Measurements from ENCODE around the gene VASP. TPM values are rescaled to one million over a fixed set of nuclear protein-coding genes. Genes with fewer than 3 reads are reported as not detected.

The VASP gene
- total and polyA plus RNA-seq, 9 of the 15 experiments (the other 6 are each of a cell fraction or from before 2014, with no cell fraction given): 16.7 to 261 (median 112) TPM

DNA sequence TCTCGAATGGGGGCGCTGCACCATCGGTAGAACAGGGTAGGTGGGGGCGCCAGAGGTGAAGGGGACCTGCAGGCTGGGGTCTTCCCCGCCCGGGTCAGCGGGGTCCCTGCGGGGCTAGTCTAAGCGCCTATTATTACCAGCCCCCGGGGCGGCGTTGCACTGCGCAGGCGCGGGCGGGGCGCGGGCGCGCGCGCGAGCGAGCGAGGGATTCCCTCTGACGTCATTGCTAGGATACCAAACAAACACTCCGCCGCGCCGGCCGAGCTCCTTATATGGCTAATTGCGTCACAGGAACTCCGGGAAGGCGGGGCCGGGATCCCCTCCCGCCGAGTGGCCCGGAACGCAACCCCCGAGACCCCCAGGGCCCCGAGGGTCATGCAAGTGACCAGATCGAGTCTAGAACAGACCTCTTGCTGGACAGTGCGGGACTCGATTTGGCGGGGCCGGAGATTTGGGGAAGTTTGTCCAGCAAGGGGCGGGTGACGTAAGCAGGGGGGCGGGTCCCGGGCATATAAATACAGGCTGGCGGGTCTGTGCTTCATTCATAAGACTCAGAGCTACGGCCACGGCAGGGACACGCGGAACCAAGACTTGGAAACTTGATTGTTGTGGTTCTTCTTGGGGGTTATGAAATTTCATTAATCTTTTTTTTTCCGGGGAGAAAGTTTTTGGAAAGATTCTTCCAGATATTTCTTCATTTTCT lies 39.7 kb upstream of the VASP start, which contains the start of gene FOSB (continued):
- TF ChIP-seq DIDO1 (tag; IDR thresholded peaks at IDR 0.05; ENCODE audit: low read depth): no peak
- TF ChIP-seq SAFB2 (IDR thresholded peaks at IDR 0.05; ENCODE audit: borderline replicate concordance, low read depth, low read length, severe bottlenecking): no peak
- TF ChIP-seq ZNF75A (CRISPR knock-in tag; IDR thresholded peaks at IDR 0.05): no peak
- TF ChIP-seq SREBF2 (CRISPR knock-in tag; IDR thresholded peaks at IDR 0.05): no peak
- TF ChIP-seq ZNF146 (CRISPR knock-in tag; IDR thresholded peaks at IDR 0.05; ENCODE audit: unreplicated experiment): no peak
- no peak for TF ChIP-seq ZBTB43 (CRISPR knock-in tag; IDR thresholded peaks at IDR 0.05)
- TF ChIP-seq FOXP4 (CRISPR knock-in tag; IDR thresholded peaks at IDR 0.05; ENCODE audit: borderline replicate concordance): no peak
- TF ChIP-seq, protein P1, sequence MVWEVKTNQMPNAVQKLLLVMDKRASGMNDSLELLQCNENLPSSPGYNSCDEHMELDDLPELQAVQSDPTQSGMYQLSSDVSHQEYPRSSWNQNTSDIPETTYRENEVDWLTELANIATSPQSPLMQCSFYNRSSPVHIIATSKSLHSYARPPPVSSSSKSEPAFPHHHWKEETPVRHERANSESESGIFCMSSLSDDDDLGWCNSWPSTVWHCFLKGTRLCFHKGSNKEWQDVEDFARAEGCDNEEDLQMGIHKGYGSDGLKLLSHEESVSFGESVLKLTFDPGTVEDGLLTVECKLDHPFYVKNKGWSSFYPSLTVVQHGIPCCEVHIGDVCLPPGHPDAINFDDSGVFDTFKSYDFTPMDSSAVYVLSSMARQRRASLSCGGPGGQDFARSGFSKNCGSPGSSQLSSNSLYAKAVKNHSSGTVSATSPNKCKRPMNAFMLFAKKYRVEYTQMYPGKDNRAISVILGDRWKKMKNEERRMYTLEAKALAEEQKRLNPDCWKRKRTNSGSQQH (CRISPR knock-in tag; IDR thresholded peaks at IDR 0.05): 0 out of 2 replicates have a peak, but pooled peaks have one; percentile 31
- no peak for TF ChIP-seq RAD51 (IDR thresholded peaks at IDR 0.05; ENCODE audit: borderline replicate concordance, low read depth)
- peak; percentile 82 for TF ChIP-seq RBFOX2 (IDR thresholded peaks at IDR 0.05; ENCODE audit: low read depth, low read length)
- TF ChIP-seq ZNF586 (CRISPR knock-in tag; conservative IDR thresholded peaks at IDR 0.05): no peak
- TF ChIP-seq NR1H2 (CRISPR knock-in tag; IDR thresholded peaks at IDR 0.05): 0 out of 2 replicates have a peak, but pooled peaks have one; percentile 20
- TF ChIP-seq CHD1 (IDR thresholded peaks at IDR 0.05; ENCODE audit: low read length): no peak
- TF ChIP-seq ZFP30 (CRISPR knock-in tag; IDR thresholded peaks at IDR 0.05; ENCODE audit: borderline replicate concordance): no peak
- no peak for TF ChIP-seq ARID2 (IDR thresholded peaks at IDR 0.05)
- TF ChIP-seq, protein P2, sequence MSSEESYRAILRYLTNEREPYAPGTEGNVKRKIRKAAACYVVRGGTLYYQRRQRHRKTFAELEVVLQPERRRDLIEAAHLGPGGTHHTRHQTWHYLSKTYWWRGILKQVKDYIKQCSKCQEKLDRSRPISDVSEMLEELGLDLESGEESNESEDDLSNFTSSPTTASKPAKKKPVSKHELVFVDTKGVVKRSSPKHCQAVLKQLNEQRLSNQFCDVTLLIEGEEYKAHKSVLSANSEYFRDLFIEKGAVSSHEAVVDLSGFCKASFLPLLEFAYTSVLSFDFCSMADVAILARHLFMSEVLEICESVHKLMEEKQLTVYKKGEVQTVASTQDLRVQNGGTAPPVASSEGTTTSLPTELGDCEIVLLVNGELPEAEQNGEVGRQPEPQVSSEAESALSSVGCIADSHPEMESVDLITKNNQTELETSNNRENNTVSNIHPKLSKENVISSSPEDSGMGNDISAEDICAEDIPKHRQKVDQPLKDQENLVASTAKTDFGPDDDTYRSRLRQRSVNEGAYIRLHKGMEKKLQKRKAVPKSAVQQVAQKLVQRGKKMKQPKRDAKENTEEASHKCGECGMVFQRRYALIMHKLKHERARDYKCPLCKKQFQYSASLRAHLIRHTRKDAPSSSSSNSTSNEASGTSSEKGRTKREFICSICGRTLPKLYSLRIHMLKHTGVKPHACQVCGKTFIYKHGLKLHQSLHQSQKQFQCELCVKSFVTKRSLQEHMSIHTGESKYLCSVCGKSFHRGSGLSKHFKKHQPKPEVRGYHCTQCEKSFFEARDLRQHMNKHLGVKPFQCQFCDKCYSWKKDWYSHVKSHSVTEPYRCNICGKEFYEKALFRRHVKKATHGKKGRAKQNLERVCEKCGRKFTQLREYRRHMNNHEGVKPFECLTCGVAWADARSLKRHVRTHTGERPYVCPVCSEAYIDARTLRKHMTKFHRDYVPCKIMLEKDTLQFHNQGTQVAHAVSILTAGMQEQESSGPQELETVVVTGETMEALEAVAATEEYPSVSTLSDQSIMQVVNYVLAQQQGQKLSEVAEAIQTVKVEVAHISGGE (CRISPR knock-in tag; IDR thresholded peaks at IDR 0.05): 0 out of 6 replicates have a peak, but pooled peaks of 1 of the 3 experiments have one; percentile 46
- TF ChIP-seq ZNF431 (CRISPR knock-in tag; IDR thresholded peaks at IDR 0.05): no peak

Data from K562 (cell line).